Glomerular visceral epithelial cell (primary cell): ENCODE measurements around the gene DOCK3.
"Not testable (repeated sequence)": the region's sequence is repeated elsewhere in the genome, so short reads cannot be mapped to it uniquely, and the experiment has no call there.

Source experiments
- DNase-seq: peaks from one replicate; pipeline ENCODE4 v3.0.0-alpha.2; 2016; ENCODE audit errors: extremely low spot score

DOCK3 gene

GRCh38 chr3:50803805-50804204 lies 129.1 kb downstream of the DOCK3 start:
- not testable (repeated sequence) for DNase-seq

GRCh38 chr3:50804376-50804775 lies 129.6 kb downstream of the DOCK3 start:
- not testable (repeated sequence) for DNase-seq

- no peak for DNase-seq
Measured at GRCh38 chr3:50805321-50805720, 130.6 kb downstream of the DOCK3 start.

GRCh38 chr3:50806031-50806430 lies 131.3 kb downstream of the DOCK3 start:
- no peak for DNase-seq

GRCh38 chr3:50806806-50807205 lies 132.1 kb downstream of the DOCK3 start:
- peak; percentile 11 for DNase-seq

- DNase-seq, result peak; percentile 3
Measured at GRCh38 chr3:50807266-50807665, 132.5 kb downstream of the DOCK3 start.

- no peak for DNase-seq
Measured at GRCh38 chr3:50811893-50812292, 137.2 kb downstream of the DOCK3 start.

- no peak for DNase-seq
Measured at GRCh38 chr3:50815844-50816243, 141.1 kb downstream of the DOCK3 start.

- DNase-seq, result no peak
Measured at GRCh38 chr3:50816894-50817293, 142.2 kb downstream of the DOCK3 start.

- DNase-seq, result no peak
Measured at GRCh38 chr3:50817756-50818529, 143.2 kb downstream of the DOCK3 start.

- no peak for DNase-seq
Measured at GRCh38 chr3:50819882-50820281, 145.2 kb downstream of the DOCK3 start.

GRCh38 chr3:50825841-50826240 lies 151.1 kb downstream of the DOCK3 start:
- DNase-seq, result no peak

- DNase-seq, result no peak
Measured at GRCh38 chr3:50830451-50830850, 155.7 kb downstream of the DOCK3 start.

GRCh38 chr3:50831009-50831408 lies 156.3 kb downstream of the DOCK3 start:
- DNase-seq, result not testable (repeated sequence)

- DNase-seq, result no peak
Measured at GRCh38 chr3:50840983-50841489, 166.3 kb downstream of the DOCK3 start.

- DNase-seq, result no peak
Measured at GRCh38 chr3:50848308-50848707, 173.6 kb downstream of the DOCK3 start.

GRCh38 chr3:50850639-50851511 lies 176.1 kb downstream of the DOCK3 start:
- no peak for DNase-seq

- no peak for DNase-seq
Measured at GRCh38 chr3:50853936-50854335, 179.2 kb downstream of the DOCK3 start.

GRCh38 chr3:50862221-50862620 lies 187.5 kb downstream of the DOCK3 start:
- DNase-seq, result no peak

GRCh38 chr3:50873376-50874157 lies 198.8 kb downstream of the DOCK3 start:
- no peak for DNase-seq

- not testable (repeated sequence) for DNase-seq
Measured at GRCh38 chr3:50874876-50875275, 200.1 kb downstream of the DOCK3 start.

GRCh38 chr3:50876947-50877346 lies 202.2 kb downstream of the DOCK3 start:
- no peak for DNase-seq
